Sigmoid colon (tissue), 7 donors: ENCODE measurements around the gene RTN4RL2. TPM values are rescaled to one million over a fixed set of nuclear protein-coding genes. Genes with fewer than 3 reads are reported as not detected.

Experiments
- DNase-seq: peaks from one replicate; pipeline ENCODE4 v3.0.0-alpha.2; 2019
- H3K27ac ChIP-seq, 4 donors: fragments of 200-600 bp; sonication (generic); one replicate each; pipeline ENCODE4 v1.5.1; 2016 to 2019; ENCODE audit warnings: mild to moderate bottlenecking in 1 of 4
- H3K27me3 ChIP-seq, 3 donors: fragments of 200-600 bp; sonication (generic); one replicate each; pipeline ENCODE4 v1.5.1; 2019; ENCODE audit warnings: mild to moderate bottlenecking in 1 of 3
- H3K36me3 ChIP-seq, 4 donors: fragments of 200-600 bp; sonication (generic); one replicate each; pipeline ENCODE4 v1.5.1; 2016 to 2019
- H3K4me1 ChIP-seq, 4 donors: fragments of 200-600 bp; sonication (generic); one replicate each; pipeline ENCODE4 v1.5.1; 2017 to 2019
- H3K4me3 ChIP-seq, 4 donors: fragments of 200-600 bp; sonication (generic); one replicate each; pipeline ENCODE4 v1.5.1; 2017 to 2019; ENCODE audit warnings: mild to moderate bottlenecking in 2 of 4, moderate library complexity in 1 of 4
- H3K9me3 ChIP-seq, 4 donors: fragments of 200-600 bp in 3 of 4; sonication (generic) in 3 of 4; one replicate each; pipeline versions ENCODE4 v1.5.1 to v1.6.1; 2013 to 2019
- CTCF ChIP-seq, 4 experiments: fragments of 450-650 bp in 3 of 4; fragments of 200-600 bp in 1 of 4; IDR thresholded peaks; one replicate each; pipeline ENCODE4 v1.5.1; 2016 to 2019; ENCODE audit warnings: antibody characterized with exemption in 4 of 4, mild to moderate bottlenecking in 3 of 4, moderate library complexity in 2 of 4
- EP300 ChIP-seq, 4 donors: sonication (generic); formaldehyde crosslinking; IDR thresholded peaks; one replicate each; pipeline ENCODE4 v1.6.1; 2017; ENCODE audit warnings: antibody characterized with exemption in 4 of 4
- POLR2A ChIP-seq, 2 donors: fragments of 450-650 bp; IDR thresholded peaks; one replicate each; pipeline ENCODE4 v1.6.1; 2016; ENCODE audit warnings: antibody characterized with exemption in 2 of 2, mild to moderate bottlenecking in 2 of 2, moderate library complexity in 2 of 2
- POLR2AphosphoS5 ChIP-seq, 4 donors: sonication (generic); formaldehyde crosslinking; IDR thresholded peaks; one replicate each; pipeline ENCODE4 v1.6.1; 2017; ENCODE audit warnings: antibody characterized with exemption in 4 of 4
- WGBS, 2 donors: extraction: QIAGEN DNeasy Blood & Tissue Kit; methylation state at CpG; one replicate each; pipeline ENCODE4 v1.1.7; 2013; 5-methylcytosine and 5-hydroxymethylcytosine counted together
- intact Hi-C: fragments of 100-400 bp; cut with DNase I; formaldehyde crosslinking; loops from one replicate; pipeline ENCODE4 v1.15.1; 2023
- polyA plus RNA-seq, 3 donors: library from polyadenylated mRNA; stranded (reverse); fragments of 200-250 nt; gene quantifications; one replicate each; pipeline ENCODE4 v1.2.3, GENCODE V29; 2013
- total RNA-seq, 4 donors: library from RNA; depleted of rRNA; stranded (reverse); fragments of >200 nt; gene quantifications; one replicate each; pipeline ENCODE4 v1.1.0, GENCODE V29; 2016
- donor health status: healthy with polysubstance abuse.
- donor health status: Bipolar disorder and iron deficiency.
- donor health status: healthy.

RTN4RL2 gene
- total and polyA plus RNA-seq, 7 donors: 0.41 to 0.66 (median 0.61) TPM; not detected in 3

- Histone ChIP-seq H3K36me3 (no peaks in the 10 kb centered on the region), H3K27ac (no peak overlapping the region), H3K9me3 (no peaks in the 10 kb centered on the region), H3K27me3 (peaks cover 0 to 48% (median 27%) of the 10 kb centered on the region in 3 donors), H3K4me3 (peak overlapping the region in 2 of 4 donors; percentile 56 to 57), H3K4me1 (peaks cover 0 to 16% (median 15%) of the 10 kb centered on the region in 4 donors)
- WGBS, 2 donors: 69 to 76% methylated on average over 5 of the region's 5 CpGs
- intact Hi-C loops: loop anchor here (2.0 kb wide), 1 partner anchor 17 kb away; no protein-coding TSS in a partner anchor
- TF ChIP-seq POLR2A (IDR thresholded peaks at IDR 0.05): no peak
- TF ChIP-seq EP300 (IDR thresholded peaks at IDR 0.05): no peak
- TF ChIP-seq POLR2AphosphoS5 (IDR thresholded peaks at IDR 0.05): no peak
- TF ChIP-seq CTCF (IDR thresholded peaks at IDR 0.05): no peak
- DNase-seq: no peak
These were observed 15.3 kb downstream of the RTN4RL2 start for GRCh38 chr11:57475671-57476046.

GRCh38 chr11:57476047-57476756 lies 15.9 kb downstream of the RTN4RL2 start:
- intact Hi-C loops: loop anchor here (2.0 kb wide), 1 partner anchor 17 kb away; no protein-coding TSS in a partner anchor
- 1 to 3% methylated on average over 80 of the region's 80 CpGs for WGBS, 2 donors
- DNase-seq: no peak

GRCh38 chr11:57476757-57477506 lies 16.6 kb downstream of the RTN4RL2 start:
- Histone ChIP-seq H3K9me3 (no peaks in the 10 kb centered on the region), H3K36me3 (no peaks in the 10 kb centered on the region), H3K27ac (peak overlapping the region in 1 of 4 donors; percentile 49), H3K4me3 (peak overlapping the region; percentile 15 to 57 (median 50)), H3K27me3 (peaks cover 0 to 45% (median 28%) of the 10 kb centered on the region in 3 donors), H3K4me1 (peaks cover 0 to 16% (median 15%) of the 10 kb centered on the region in 4 donors)
- TF ChIP-seq EP300 (IDR thresholded peaks at IDR 0.05) (no peak), POLR2AphosphoS5 (IDR thresholded peaks at IDR 0.05) (peak in 1 of 4 donors; percentile 9), CTCF (IDR thresholded peaks at IDR 0.05) (peak in 2 of 4 experiments; percentile 36 to 45)
- 7 to 10% methylated on average over 27 of the region's 27 CpGs for WGBS, 2 donors
- no peak for DNase-seq
- intact Hi-C loops: loop anchor here (2.0 kb wide), 1 partner anchor 18 kb away; no protein-coding TSS in a partner anchor

More at GRCh38 chr11:57476047-57476756, 15.9 kb downstream of the RTN4RL2 start:
- peak overlapping the region; percentile 15 to 57 (median 50) for H3K4me3 ChIP-seq
- H3K27ac ChIP-seq: peak overlapping the region in 1 of 4 donors; percentile 49
- no peak for TF ChIP-seq POLR2A (IDR thresholded peaks at IDR 0.05)
- TF ChIP-seq POLR2AphosphoS5 (IDR thresholded peaks at IDR 0.05): peak in 1 of 4 donors; percentile 7
- TF ChIP-seq CTCF (IDR thresholded peaks at IDR 0.05): no peak
- TF ChIP-seq EP300 (IDR thresholded peaks at IDR 0.05): no peak
- peaks cover 0 to 16% (median 15%) of the 10 kb centered on the region in 4 donors for H3K4me1 ChIP-seq
- no peaks in the 10 kb centered on the region for H3K9me3 ChIP-seq
- H3K36me3 ChIP-seq: no peaks in the 10 kb centered on the region
- peaks cover 0 to 48% (median 27%) of the 10 kb centered on the region in 3 donors for H3K27me3 ChIP-seq

GRCh38 chr11:57477507-57478189 lies 17.3 kb downstream of the RTN4RL2 start:
- 39 to 79% methylated on average over 11 of the region's 11 CpGs for WGBS, 2 donors
- intact Hi-C loops: loop anchor here (2.0 kb wide), 1 partner anchor 19 kb away; no protein-coding TSS in a partner anchor
- DNase-seq: no peak
- no peaks in the 10 kb centered on the region for H3K9me3 ChIP-seq
- H3K36me3 ChIP-seq: no peaks in the 10 kb centered on the region
- no peak for TF ChIP-seq EP300 (IDR thresholded peaks at IDR 0.05)
- no peak for TF ChIP-seq CTCF (IDR thresholded peaks at IDR 0.05)
- TF ChIP-seq POLR2AphosphoS5 (IDR thresholded peaks at IDR 0.05): no peak
- no peak for TF ChIP-seq POLR2A (IDR thresholded peaks at IDR 0.05)
- H3K4me1 ChIP-seq: peaks cover 0 to 22% (median 18%) of the 10 kb centered on the region in 4 donors
- H3K27me3 ChIP-seq: peaks cover 6 to 46% (median 30%) of the 10 kb centered on the region in 3 donors
- H3K27ac ChIP-seq: no peak overlapping the region
- H3K4me3 ChIP-seq: no peak overlapping the region
